ENCODE data around the gene BACE2.

DNA sequence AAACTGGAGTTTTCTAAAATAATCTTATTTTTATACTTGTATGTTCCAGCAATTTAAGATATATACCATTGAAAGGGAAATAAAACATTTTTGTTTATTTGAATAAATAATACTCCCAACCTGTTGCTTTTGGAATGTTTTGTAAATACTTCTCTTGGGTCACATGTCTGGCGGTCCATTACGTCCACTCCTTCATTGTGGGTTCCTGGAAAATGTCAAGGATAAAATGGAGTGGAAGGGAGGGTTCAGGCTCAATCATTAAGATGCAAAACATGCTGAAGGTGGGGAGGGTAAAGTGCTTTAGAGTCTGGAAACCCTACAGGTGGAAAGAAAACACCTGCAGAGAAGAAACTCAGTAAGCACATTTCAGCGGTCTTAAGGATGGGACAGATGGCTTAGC, 114.5 kb downstream of the BACE2 start:
- TF ChIP-seq, protein P1, sequence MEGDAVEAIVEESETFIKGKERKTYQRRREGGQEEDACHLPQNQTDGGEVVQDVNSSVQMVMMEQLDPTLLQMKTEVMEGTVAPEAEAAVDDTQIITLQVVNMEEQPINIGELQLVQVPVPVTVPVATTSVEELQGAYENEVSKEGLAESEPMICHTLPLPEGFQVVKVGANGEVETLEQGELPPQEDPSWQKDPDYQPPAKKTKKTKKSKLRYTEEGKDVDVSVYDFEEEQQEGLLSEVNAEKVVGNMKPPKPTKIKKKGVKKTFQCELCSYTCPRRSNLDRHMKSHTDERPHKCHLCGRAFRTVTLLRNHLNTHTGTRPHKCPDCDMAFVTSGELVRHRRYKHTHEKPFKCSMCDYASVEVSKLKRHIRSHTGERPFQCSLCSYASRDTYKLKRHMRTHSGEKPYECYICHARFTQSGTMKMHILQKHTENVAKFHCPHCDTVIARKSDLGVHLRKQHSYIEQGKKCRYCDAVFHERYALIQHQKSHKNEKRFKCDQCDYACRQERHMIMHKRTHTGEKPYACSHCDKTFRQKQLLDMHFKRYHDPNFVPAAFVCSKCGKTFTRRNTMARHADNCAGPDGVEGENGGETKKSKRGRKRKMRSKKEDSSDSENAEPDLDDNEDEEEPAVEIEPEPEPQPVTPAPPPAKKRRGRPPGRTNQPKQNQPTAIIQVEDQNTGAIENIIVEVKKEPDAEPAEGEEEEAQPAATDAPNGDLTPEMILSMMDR (conservative IDR thresholded peaks at IDR 0.05), result no peak
- TF ChIP-seq ZFX (IDR thresholded peaks at IDR 0.05), result no peak
